Measurements from ENCODE around the gene IRX4. TPM values are rescaled to one million over a fixed set of nuclear protein-coding genes. Genes with fewer than 3 reads are reported as not detected.

The IRX4 gene
- total RNA-seq, 1 donor from 2014 or later: not detected

DNA sequence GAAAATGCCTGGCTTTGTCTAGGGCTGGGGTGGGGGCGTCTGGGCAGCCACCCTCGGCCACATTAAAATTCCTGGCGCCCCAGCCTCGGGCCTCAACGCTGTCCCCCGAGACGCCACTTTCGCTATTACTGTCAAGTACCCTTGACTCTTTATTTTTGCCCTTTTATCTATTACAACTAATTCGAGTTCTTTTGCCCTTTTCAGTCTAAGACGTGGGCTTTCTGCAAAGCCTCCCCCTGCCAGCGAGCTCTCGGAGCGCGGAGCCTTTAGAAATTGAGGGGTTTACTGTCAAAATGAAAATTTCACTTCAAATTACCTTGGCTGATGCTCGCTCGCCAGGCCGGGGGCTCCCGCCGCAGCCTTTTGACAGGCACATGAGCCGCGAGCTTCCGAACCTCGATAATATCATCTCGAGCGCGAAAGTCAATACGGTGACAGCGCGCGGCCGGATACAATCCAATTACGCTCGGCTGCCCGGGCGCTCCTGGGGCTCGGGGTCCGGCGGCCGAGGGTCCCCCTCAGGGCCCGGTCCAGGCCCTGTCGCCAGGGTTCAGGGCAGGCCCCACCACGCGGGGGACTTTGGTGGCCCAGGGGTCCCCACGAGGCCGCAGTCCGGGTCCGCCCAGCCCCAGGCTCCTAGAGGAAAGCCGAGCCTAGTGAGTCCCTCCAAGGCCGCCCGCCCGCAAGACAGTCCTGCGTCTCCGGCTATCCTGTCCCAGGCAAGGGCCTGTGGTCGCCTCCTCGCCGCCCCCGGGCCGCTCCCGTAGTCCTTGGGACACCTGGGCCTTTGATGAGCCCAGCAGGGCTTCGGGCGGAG, 6.7 kb downstream of the IRX4 start:
- ATAC-seq (no peak), DNase-seq (no peak)
- intact Hi-C loops (cut with DNase I): no loop called here
- Histone ChIP-seq H3K4me3 (no peak overlapping the region), H3K4me1 (peaks cover 8% of the 10 kb centered on the region), H3K9me3 (no peaks in the 10 kb centered on the region), H3K27ac (no peak overlapping the region), H3K36me3 (no peaks in the 10 kb centered on the region), H3K27me3 (peaks cover 88% of the 10 kb centered on the region)
- TF ChIP-seq, protein P1, sequence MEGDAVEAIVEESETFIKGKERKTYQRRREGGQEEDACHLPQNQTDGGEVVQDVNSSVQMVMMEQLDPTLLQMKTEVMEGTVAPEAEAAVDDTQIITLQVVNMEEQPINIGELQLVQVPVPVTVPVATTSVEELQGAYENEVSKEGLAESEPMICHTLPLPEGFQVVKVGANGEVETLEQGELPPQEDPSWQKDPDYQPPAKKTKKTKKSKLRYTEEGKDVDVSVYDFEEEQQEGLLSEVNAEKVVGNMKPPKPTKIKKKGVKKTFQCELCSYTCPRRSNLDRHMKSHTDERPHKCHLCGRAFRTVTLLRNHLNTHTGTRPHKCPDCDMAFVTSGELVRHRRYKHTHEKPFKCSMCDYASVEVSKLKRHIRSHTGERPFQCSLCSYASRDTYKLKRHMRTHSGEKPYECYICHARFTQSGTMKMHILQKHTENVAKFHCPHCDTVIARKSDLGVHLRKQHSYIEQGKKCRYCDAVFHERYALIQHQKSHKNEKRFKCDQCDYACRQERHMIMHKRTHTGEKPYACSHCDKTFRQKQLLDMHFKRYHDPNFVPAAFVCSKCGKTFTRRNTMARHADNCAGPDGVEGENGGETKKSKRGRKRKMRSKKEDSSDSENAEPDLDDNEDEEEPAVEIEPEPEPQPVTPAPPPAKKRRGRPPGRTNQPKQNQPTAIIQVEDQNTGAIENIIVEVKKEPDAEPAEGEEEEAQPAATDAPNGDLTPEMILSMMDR (IDR thresholded peaks at IDR 0.05): no peak

DNA sequence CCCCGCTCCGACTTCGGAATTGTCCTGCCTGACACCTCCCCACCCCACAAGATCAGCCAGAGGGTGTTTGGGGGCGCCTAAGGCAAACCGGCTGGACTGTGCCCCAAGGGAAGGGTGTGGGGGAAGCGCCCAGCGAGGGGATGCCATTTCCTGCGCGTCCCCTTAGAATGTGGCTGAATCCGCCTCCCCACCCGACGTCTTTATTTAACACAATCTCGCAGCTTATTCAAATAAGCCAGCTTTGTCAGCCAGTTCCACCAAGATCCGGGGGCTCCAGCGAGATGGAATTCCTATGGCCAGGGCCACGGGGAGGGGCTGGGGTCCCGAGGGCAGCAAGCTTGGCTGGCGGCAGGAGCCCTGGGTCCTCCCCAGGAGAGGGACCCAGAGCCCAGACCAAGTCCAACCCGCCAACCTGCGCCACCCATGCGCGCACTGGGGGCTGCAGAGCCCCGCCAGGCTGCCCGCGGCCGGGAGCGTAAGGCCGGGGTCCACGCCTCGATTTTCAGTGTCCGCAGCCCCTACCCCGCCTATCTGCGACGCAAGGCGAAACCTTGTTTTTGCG, 7.4 kb downstream of the IRX4 start:
- Histone ChIP-seq H3K27ac (no peak overlapping the region), H3K27me3 (peaks cover 83% of the 10 kb centered on the region), H3K4me3 (no peak overlapping the region), H3K4me1 (peaks cover 8% of the 10 kb centered on the region), H3K9me3 (no peaks in the 10 kb centered on the region), H3K36me3 (no peaks in the 10 kb centered on the region)
- ATAC-seq (no peak), DNase-seq (no peak)
- intact Hi-C loops (cut with DNase I): no loop called here
- TF ChIP-seq, protein P1 (IDR thresholded peaks at IDR 0.05): no peak

DNA sequence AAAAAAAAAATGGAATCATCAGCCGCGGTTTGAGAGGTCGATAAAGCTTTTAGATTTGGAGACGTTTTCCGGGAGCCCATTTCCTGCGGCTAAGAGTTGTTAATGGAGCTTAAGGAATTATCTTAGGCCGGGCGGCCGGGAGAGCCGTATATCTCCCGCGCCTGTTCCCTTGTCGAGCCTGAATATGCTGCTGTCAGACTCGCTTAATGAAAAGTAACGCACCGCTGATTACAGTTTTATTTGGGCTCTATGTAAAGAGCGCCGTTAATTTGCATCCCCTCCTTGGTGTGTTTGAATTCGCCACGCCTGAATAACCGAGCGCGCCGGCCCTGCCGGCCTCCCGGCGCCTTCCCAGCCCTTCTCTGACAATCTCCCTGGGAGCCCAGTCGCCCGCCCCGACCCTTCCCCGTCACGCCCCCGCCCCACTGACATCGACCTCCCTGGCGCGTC, 7.9 kb downstream of the IRX4 start:
- intact Hi-C loops (cut with DNase I): no loop called here
- H3K4me1 ChIP-seq: peaks cover 8% of the 10 kb centered on the region
- no peak overlapping the region for H3K27ac ChIP-seq
- H3K36me3 ChIP-seq: no peaks in the 10 kb centered on the region
- no peak overlapping the region for H3K4me3 ChIP-seq
- peaks cover 78% of the 10 kb centered on the region for H3K27me3 ChIP-seq
- TF ChIP-seq, protein P1 (IDR thresholded peaks at IDR 0.05): no peak
- DNase-seq: no peak
- no peaks in the 10 kb centered on the region for H3K9me3 ChIP-seq
- ATAC-seq: no peak

DNA sequence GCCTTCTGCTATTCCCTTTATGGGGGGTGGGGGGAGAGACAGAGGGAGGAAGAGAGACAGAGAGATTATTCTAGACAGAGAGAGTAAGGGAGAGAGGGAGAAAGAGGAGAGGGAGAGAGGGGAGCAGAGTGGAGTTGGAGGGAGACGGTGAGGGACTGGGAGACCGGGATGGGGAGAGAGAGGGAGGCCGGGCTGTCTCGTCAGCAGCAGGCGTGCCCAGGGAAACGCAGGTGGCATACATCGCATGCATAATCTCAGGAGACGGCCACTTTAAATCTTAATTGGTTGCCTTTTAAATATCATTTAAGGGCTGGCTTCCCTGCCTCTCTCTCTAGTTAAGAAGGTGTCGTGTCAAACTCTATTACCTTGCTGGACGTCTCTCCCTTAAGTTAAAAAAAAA, 8.4 kb downstream of the IRX4 start:
- Histone ChIP-seq H3K27me3 (peaks cover 77% of the 10 kb centered on the region), H3K27ac (no peak overlapping the region), H3K9me3 (no peaks in the 10 kb centered on the region), H3K4me1 (peaks cover 8% of the 10 kb centered on the region), H3K36me3 (no peaks in the 10 kb centered on the region), H3K4me3 (no peak overlapping the region)
- intact Hi-C loops (cut with DNase I): no loop called here
- DNase-seq (no peak), ATAC-seq (no peak)
- TF ChIP-seq, protein P1 (IDR thresholded peaks at IDR 0.05): no peak

DNA sequence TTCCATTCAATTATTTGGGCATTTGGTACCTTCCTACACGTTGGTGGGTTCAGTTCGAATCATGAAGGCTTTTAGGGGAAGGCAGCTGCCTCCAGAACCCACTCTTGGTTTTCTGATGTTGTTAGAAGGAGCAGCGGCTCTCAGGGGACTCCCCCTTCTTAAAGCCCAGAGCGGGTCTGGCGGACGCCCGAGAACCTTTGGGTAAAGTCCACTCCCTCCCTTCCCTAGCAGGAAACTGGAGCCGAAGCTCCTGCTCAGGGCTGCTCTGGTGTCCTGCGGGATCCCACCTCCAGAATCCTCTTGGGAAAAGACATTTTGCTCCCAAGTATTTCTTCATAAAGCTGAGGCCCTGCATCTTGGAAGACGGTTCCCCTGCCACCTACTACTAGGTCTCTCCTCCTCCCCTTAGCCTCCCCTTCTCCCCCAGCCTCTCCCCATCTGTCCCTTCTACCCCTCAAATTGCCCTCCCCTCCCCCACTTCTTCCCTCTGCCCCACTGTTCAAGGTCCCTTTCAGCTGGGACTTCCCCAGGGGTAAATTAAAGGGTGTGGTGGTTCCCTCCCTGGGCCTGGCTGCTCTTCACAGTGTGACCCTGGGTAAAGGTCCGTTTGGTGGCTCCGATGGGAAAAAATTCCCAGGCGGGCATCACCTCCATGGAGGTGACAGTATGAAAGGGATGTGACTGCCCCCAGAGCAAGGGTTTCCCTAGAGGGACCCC, 9.3 kb downstream of the IRX4 start:
- H3K36me3 ChIP-seq: no peaks in the 10 kb centered on the region
- H3K9me3 ChIP-seq: no peaks in the 10 kb centered on the region
- TF ChIP-seq, protein P1 (IDR thresholded peaks at IDR 0.05): no peak
- no peak for ATAC-seq
- H3K27me3 ChIP-seq: peaks cover 74% of the 10 kb centered on the region
- no peak overlapping the region for H3K4me3 ChIP-seq
- H3K4me1 ChIP-seq: peaks cover 8% of the 10 kb centered on the region
- intact Hi-C loops (cut with DNase I): no loop called here
- no peak for DNase-seq
- no peak overlapping the region for H3K27ac ChIP-seq

Data from upper lobe of right lung (tissue), 1 donor.